ENCODE measurements around the gene NR1I2.

The NR1I2 gene

DNA sequence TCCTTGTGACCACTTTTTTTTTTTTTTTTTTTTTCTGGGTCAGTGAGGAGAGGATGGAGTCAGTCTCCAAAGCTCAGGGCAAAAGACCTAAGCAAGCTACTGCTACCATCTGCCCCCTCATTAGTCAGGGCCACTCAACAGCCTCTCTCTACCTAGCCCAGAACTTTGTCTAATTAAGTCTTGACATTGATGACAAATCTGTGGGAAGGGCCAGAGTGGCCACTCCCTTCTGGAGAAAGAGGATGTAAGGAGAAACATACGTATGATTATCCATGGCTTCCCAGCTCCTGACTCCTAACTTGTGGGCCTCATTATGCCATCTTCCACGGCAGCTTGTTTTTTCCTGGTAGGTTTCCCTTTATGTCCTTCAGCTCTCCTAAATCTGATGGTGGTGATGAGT lies 37.9 kb downstream of the NR1I2 start:
- no peak for DNase-seq (ENCODE audit: low read depth in 3 of 3)

DNA sequence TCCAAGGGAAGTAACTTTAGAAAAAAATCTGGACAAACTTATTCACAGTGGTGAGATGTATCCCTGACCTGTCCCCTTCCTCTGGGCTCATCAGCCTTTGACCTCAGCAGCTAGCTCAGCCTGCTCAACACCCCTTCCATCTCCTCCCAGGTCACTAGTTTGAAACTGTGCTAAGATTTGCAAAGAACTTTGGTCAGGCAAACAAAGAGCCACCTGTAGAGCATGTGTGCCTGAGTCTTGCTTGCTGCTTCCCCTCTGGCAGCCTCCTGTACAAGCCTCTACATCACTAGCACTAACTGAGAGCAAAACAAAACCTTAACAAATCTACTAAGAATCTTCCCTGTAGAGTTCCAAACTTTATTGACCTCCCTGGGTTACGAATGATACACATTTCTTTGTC lies 43.9 kb downstream of the NR1I2 start:
- no peak for DNase-seq (ENCODE audit: low read depth in 3 of 3)

DNA sequence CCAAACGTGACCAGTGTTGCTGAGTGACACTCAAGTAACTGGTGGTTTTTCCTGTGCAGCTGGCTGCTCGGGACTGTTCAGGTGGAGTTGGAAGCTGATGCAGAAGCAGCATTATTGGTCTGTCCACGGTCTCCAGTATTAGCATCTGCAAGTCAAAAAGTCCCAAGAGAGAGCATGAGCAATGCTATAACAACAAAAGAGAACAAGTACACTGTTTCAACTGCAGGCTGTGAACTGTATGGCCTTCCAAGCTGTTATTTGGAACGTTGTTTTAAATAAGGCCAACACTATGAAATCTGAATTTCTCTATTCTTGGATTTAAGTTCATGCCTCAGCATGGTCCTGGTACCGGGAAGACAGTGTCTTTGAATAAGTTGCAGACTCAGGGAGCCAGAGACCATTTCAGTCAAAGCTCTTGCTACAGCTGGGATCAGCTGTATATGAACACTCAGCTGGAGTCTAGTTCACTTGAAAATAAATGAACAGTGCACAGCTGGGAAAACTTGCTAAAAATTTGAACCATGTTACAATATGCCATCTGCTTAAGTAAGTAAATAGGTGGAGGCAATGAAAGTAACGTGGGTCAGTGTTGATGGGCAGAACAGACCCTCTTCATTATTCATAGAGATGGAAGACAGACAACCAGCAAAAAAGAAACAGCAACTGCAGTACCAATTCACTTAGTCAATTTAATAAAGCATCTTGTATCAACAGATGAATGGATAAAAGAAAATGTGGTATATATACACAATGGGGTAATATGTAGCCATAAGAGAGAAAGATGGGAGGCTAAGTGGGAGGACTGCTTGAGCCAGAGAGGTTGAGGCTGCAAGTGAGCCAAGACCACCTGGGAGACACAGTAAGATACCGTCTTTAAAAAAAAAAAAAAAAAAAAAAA lies 45.1 kb downstream of the NR1I2 start:
- DNase-seq (ENCODE audit: low read depth in 3 of 3) = no peak

DNA sequence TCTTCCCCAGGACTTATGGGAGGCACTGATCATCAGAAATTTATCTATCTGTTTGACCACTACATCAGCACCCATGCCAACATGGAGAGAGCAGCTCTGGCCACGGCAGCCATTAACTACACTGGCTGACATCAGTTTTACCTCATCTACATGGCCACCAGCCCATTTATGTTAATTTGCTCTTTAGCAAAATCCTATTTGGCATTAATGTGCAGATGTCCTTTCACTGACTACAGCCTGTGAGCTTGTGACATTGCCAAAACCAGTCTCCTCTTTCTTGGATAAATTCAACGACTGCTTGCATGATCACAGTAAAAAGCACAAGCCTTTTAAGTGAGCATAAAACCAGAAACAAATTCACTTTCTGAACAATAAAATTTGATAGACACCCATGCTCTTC lies 47.5 kb downstream of the NR1I2 start:
- DNase-seq (ENCODE audit: low read depth in 3 of 3) = no peak

DNA sequence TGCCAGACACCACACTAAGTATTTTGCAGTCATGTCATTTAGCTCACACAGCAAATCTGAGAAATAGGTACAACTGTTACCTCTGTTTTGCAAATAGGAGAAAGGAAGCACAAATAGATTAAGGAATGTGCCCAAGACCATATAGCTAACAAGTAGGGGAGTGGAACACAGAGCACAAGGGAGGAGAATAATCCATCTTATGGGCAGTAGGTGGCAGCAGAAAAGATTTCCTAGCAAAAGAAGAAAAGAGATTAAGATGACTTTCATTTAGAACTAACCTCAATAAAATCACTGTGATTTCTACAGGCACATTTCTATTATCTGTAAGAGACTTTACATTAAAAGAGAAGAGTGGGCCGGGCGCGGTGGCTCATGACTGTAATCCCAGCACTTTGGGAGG lies 49.1 kb downstream of the NR1I2 start:
- DNase-seq (ENCODE audit: low read depth in 3 of 3) = no peak

DNA sequence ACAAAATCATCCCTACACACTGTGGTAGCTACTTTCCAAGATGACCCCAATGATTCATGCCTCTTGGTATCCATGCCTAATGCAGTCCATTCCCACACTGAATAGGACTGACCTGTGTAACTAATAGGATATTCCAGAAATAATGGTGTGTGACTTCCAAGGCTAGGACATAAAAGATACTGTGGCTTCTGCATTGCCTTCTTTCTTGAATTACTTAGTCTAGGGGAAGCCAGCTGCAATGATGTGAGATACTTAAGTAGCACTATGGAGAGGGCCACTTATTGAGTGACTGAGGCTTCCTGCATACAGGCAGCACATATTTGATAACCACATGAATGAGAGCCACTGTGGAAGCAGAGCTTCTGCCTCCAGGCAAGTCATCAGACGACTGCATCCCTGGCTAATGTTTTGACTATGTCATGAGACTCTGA lies 50.1 kb downstream of the NR1I2 start:
- no peak for DNase-seq (ENCODE audit: low read depth in 3 of 3)

DNA sequence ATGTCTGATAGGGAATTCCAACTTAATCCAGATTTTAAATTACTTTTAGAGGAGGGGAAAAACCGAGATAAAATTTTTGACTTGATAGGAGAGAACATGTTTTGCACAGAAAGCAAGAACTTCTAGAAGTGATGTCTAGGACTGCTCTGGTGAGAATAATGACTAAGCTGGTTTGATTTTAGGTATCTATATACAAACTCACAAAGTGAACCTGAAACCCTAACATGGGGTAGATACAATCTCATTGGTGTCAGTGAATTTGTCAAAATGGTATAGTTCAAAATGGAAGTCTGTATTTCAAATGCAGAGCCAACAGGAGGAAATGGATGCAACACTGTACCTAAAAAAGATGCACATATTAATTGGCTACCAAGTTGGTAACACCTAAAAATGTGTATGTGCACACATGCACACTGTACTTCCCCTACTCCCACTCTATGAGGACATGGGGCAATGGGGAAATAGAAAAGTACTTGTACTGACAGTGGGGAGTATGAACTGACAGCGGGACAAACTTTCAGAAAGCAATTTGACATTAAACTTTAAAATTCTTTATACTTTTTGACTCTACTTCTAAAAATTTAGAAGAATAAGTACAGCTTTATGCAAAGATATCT lies 53.0 kb downstream of the NR1I2 start:
- DNase-seq (ENCODE audit: low read depth in 3 of 3) = no peak

DNA sequence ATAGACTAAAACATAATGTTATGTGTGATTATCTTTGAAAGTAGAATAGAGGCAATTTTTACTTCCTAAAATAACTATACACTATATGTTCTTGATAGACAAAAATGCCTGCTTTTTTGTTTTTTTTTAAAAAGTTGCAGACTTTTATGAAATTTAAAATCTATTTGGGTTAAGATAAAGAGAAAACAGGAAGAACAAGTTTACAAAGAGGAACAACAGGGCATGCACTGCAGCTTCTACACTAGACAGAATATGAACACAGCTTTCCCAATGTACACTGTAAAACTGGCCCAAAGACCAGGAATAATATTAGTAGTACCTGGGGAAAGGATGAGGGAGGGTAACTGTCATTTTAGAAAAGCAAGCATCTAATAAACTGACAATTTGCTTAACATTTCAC lies 53.7 kb downstream of the NR1I2 start:
- no peak for DNase-seq (ENCODE audit: low read depth in 3 of 3)

DNA sequence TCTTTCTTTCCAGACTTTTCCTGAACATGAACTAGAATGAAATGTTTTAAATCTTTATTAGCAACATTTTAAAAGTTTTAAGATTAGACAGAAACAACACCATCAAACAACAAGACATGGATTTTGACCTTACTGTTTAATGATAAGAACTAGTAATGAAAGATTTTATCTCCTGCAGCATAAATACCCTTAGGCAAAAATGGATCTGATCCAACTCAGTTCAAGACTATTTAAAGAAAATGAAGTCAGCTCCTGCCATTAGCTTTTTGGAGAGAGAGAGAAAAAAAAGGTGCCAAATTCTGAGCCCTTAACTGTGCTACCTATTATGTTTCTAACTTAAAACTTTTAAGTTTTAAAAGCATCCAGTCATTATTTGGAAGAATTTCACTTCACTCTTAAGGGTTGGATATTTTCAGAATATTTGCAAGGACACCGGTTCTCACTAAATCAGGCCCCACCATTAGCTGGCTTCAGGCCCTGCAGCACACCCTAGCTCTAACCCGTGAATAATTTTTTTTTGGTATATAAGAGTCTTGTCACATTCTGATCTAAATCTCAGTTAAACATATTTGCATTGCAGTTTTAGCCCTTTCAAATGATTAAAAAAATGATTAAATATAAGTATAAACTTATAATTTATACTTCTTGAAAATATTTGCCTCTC lies 60.0 kb downstream of the NR1I2 start:
- no peak for DNase-seq (ENCODE audit: low read depth in 3 of 3)

DNA sequence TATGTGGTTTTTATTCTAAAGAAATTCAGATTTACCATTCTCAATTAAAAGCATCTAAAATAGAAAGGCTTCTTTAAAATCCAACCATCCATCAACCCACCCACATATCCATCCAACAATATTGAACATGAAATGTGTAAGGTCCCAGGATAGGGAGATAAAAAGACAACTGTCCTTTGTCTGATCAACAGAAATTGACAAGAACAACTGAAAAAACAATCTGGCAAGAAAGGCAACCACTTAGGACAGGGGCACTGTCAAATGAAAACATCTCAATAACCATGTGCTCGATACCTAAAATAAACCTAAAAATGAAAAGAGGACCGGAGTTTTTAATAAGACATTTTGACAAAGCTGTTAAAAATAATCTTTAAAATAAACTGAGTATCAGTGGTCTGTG lies 67.2 kb downstream of the NR1I2 start:
- no peak for DNase-seq (ENCODE audit: low read depth in 3 of 3)

DNA sequence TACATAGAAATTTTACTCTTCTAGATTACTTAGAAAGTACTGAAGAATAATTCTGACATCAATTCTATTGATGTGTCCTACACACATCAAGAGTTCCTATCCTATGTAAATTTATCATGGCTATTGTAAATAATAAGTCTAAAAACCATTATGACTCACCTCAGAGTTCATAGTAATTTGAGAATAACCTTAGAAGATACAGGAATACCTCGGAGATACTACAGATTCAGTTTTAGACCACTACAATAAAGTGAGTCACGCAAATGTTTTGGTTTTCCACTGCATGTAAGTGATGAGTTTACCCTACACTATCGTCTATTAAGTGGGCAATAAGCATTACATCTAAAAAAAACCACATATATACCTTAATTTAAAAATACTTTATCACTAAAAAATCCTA lies 74.8 kb downstream of the NR1I2 start:
- no peak for DNase-seq (ENCODE audit: low read depth in 3 of 3)

DNA sequence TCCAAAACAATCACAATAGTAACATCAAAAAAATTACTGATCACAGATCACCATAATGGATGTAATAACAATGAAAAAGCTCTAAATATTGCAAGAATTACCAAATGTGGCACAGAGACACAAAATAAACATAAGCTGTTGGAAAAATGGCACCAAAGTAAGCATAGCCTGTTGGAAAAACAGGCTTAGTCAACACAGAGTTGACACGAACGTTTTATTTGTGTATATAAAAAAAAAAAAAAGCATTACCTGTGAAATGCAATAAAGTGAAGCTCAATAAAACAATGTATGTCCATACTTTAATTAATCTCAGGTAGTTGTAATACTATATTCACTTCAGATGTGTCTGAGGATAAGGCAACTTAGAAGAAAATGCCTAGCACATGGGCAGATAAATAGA lies 77.1 kb downstream of the NR1I2 start:
- no peak for DNase-seq (ENCODE audit: low read depth in 3 of 3)

DNA sequence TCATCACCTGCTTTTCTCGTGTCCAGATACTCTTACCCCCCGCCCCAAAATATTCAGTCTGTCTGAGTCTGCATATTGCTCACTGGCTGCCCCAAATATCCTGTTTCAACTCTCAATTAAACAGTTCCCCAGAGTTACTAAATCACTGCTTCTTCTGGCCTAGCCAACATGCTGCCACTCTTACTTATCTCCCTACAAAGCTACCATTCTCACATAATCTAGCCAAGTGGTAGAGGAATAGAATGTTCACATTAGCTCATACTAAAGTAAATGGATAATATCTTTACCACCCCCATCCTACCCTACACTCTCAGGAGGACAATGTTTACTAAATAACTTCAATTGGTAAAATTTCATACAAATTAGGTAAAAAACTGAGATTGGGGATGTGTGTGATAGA lies 77.8 kb downstream of the NR1I2 start:
- no peak for DNase-seq (ENCODE audit: low read depth in 3 of 3)

DNA sequence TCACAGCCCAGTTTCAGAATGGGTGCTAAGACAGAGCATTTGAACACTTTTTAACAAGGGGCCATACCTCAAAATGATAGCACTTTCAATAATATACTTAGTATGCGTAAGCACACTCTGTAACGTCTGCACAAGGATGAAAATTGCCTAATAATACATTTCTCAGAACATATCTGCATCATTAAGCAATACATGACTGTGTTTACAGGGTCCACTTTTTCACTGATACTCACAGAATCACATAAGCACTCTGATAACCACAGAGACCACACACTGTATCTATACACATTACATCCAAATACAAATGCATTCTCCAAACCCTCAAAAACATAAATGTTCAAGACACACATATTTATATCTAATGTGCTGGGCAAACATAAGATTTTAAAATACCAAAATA lies 79.8 kb downstream of the NR1I2 start:
- DNase-seq (ENCODE audit: low read depth in 3 of 3) = no peak

DNA sequence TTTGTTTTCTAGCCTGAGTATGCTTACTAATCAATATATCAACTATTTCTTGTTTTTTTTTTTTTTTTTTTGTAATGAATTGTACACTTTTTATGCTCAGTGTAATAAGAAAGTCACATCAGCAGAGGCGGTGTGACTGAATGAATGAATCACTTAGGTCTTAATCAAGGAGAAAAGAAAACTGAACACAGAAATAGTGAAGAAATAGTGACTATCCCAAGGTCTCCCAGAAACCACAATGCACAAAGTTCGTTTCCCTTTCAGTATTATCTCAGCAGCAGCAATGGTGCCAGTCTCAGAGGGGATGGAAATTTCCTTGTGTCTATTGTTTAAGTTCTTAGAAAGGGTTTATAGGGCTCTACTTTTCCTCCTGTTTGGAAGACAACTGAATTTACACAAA lies 80.7 kb downstream of the NR1I2 start:
- no peak for DNase-seq (ENCODE audit: low read depth in 3 of 3)

DNA sequence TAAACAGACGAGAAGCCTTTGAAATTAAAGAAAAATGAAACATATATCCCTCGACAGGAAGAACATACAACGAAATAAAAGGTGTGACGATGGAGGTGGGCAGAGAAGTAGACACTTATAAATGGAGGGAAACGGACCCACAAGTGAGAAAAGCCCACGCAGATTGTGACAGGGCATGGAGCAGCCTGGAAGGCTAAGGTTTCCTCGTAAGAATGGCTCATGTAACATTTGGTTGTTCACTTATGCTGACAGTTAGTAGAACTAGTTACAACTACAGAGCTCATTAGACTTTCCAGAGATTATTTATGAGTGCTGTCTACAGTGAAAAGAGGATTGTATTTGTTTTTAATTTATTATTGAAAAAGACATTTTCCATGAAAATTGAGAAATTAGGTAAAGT lies 82.6 kb downstream of the NR1I2 start:
- no peak for DNase-seq (ENCODE audit: low read depth in 3 of 3)
